ENCODE measurements around the gene LBX1. TPM values are rescaled to one million over a fixed set of nuclear protein-coding genes. Genes with fewer than 3 reads are reported as not detected.

The LBX1 gene
- total RNA-seq, 2 experiments from 2014 or later, result not detected

- H3K27ac ChIP-seq (ENCODE audit: low read depth, low read length, poor library complexity, severe bottlenecking), result no peak overlapping the region
- H4K20me1 ChIP-seq (ENCODE audit: insufficient read depth, low read length), result no peaks in the 10 kb centered on the region; the same call in 1 of the 2 replicates
- no peaks in the 10 kb centered on the region for H3K9me3 ChIP-seq (ENCODE audit: low read length)
- no peaks in the 10 kb centered on the region for H3K9me2 ChIP-seq (ENCODE audit: insufficient read depth, low read length)
- no peak overlapping the region for H3K4me2 ChIP-seq (ENCODE audit: low read length)
- intact Hi-C loops (cut with micrococcal nuclease; ENCODE audit: unreplicated experiment), result no loop called here
- TF ChIP-seq CTCF (conservative IDR thresholded peaks at IDR 0.05; ENCODE audit: low read length) (no peak), EZH2phosphoT487 (IDR thresholded peaks at IDR 0.05; ENCODE audit: borderline replicate concordance, low read depth, low read length) (no peak)
- no TSS peak for BruUV-seq (replicated peaks)
- no peak overlapping the region for H2AFZ ChIP-seq (ENCODE audit: low read length)
- no peaks in the 10 kb centered on the region for H3K79me2 ChIP-seq (ENCODE audit: insufficient read depth, low read depth, low read length)
- DNase-seq (ENCODE audit: low spot score), result no peak
- H3K4me1 ChIP-seq (ENCODE audit: insufficient read depth, low read length, poor library complexity, severe bottlenecking), result no peaks in the 10 kb centered on the region
- no peak overlapping the region for H3K4me3 ChIP-seq (ENCODE audit: low read depth, low read length, poor library complexity, severe bottlenecking)
- H3K36me3 ChIP-seq (ENCODE audit: insufficient read depth, low read length), result no peaks in the 10 kb centered on the region
- ChIA-PET POLR2A (no interaction called here), CTCF (ENCODE audit: unreplicated experiment) (no interaction called here)
Observed at GRCh38 chr10:101228966-101229265, 347 bp downstream of the LBX1 start.

- no peaks in the 10 kb centered on the region for H3K79me2 ChIP-seq (ENCODE audit: insufficient read depth, low read depth, low read length)
- no peak for DNase-seq (ENCODE audit: low spot score)
- no peaks in the 10 kb centered on the region for H3K4me1 ChIP-seq (ENCODE audit: insufficient read depth, low read length, poor library complexity, severe bottlenecking)
- H3K4me3 ChIP-seq (ENCODE audit: low read depth, low read length, poor library complexity, severe bottlenecking), result no peak overlapping the region
- H4K20me1 ChIP-seq (ENCODE audit: insufficient read depth, low read length), result no peaks in the 10 kb centered on the region; the same call in 1 of the 2 replicates
- POLR2A ChIA-PET, result no interaction called here
- H3K36me3 ChIP-seq (ENCODE audit: insufficient read depth, low read length), result no peaks in the 10 kb centered on the region
- intact Hi-C loops (cut with micrococcal nuclease; ENCODE audit: unreplicated experiment), result no loop called here
- H2AFZ ChIP-seq (ENCODE audit: low read length), result no peak overlapping the region
- H3K4me2 ChIP-seq (ENCODE audit: low read length), result no peak overlapping the region
- H3K9me2 ChIP-seq (ENCODE audit: insufficient read depth, low read length), result no peaks in the 10 kb centered on the region
- BruUV-seq (replicated peaks), result no TSS peak
- no peak for TF ChIP-seq EZH2phosphoT487 (IDR thresholded peaks at IDR 0.05; ENCODE audit: borderline replicate concordance, low read depth, low read length)
- no peak for TF ChIP-seq CTCF (conservative IDR thresholded peaks at IDR 0.05; ENCODE audit: low read length)
- H3K9me3 ChIP-seq (ENCODE audit: low read length), result no peaks in the 10 kb centered on the region
- CTCF ChIA-PET (ENCODE audit: unreplicated experiment), result no interaction called here
- H3K27ac ChIP-seq (ENCODE audit: low read depth, low read length, poor library complexity, severe bottlenecking), result no peak overlapping the region
Observed at GRCh38 chr10:101228153-101228965, 904 bp downstream of the LBX1 start.

GRCh38 chr10:101227429-101228152 is 1.7 kb downstream of the LBX1 start:
- POLR2A ChIA-PET, result no interaction called here
- CTCF ChIA-PET (ENCODE audit: unreplicated experiment), result no interaction called here
- no peak for DNase-seq (ENCODE audit: low spot score)
- TF ChIP-seq CTCF (conservative IDR thresholded peaks at IDR 0.05; ENCODE audit: low read length) (no peak), EZH2phosphoT487 (IDR thresholded peaks at IDR 0.05; ENCODE audit: borderline replicate concordance, low read depth, low read length) (no peak)
- H3K4me3 ChIP-seq (ENCODE audit: low read depth, low read length, poor library complexity, severe bottlenecking), result no peak overlapping the region
- no TSS peak for BruUV-seq (replicated peaks)
- H3K4me2 ChIP-seq (ENCODE audit: low read length), result no peak overlapping the region
- H3K79me2 ChIP-seq (ENCODE audit: insufficient read depth, low read depth, low read length), result no peaks in the 10 kb centered on the region
- no peak overlapping the region for H3K27ac ChIP-seq (ENCODE audit: low read depth, low read length, poor library complexity, severe bottlenecking)
- intact Hi-C loops (cut with micrococcal nuclease; ENCODE audit: unreplicated experiment), result no loop called here
- no peak overlapping the region for H2AFZ ChIP-seq (ENCODE audit: low read length)
- no peaks in the 10 kb centered on the region for H3K9me3 ChIP-seq (ENCODE audit: low read length)
- H4K20me1 ChIP-seq (ENCODE audit: insufficient read depth, low read length), result no peaks in the 10 kb centered on the region; the same call in 1 of the 2 replicates
- no peaks in the 10 kb centered on the region for H3K9me2 ChIP-seq (ENCODE audit: insufficient read depth, low read length)
- H3K4me1 ChIP-seq (ENCODE audit: insufficient read depth, low read length, poor library complexity, severe bottlenecking), result no peaks in the 10 kb centered on the region
- H3K36me3 ChIP-seq (ENCODE audit: insufficient read depth, low read length), result no peaks in the 10 kb centered on the region

Measured in OCI-LY7 (cell line).